ENCODE results near the gene RTF1. TPM values are rescaled to one million over a fixed set of nuclear protein-coding genes. Genes with fewer than 3 reads are reported as not detected.

RTF1 gene
- total and polyA plus RNA-seq, 2 donors (not counting 3 experiments of a cell fraction or from before 2014, with no cell fraction given) = 19.2 to 40.6 TPM

GRCh38 chr15:41499109-41499851 lies 82.4 kb downstream of the RTF1 start:
- POLR2A ChIA-PET = no interaction called here
- Histone ChIP-seq H3K4me1 (ENCODE audit: control insufficient read depth, extremely low read depth, insufficient read depth, low read length) (peaks cover 25% of the 10 kb centered on the region), H4K20me1 (replicated peaks; ENCODE audit: control insufficient read depth, extremely low read depth, insufficient read depth, low read length) (no peaks in the 10 kb centered on the region), H3K36me3 (ENCODE audit: control insufficient read depth in 2 of 2, extremely low read depth in 1 of 2, insufficient read depth in 2 of 2, low read length in 2 of 2) (no peaks in the 10 kb centered on the region), H3K27me3 (ENCODE audit: control insufficient read depth in 2 of 2, insufficient read depth in 2 of 2, low read length in 2 of 2) (peaks cover 38 to 57% of the 10 kb centered on the region in 2 experiments), H2AFZ (ENCODE audit: low read depth, low read length) (no peak overlapping the region), H3K9ac (replicated peaks; ENCODE audit: extremely low read depth, insufficient read depth, low read length) (no peak overlapping the region), H3K27ac (ENCODE audit: insufficient read depth, low read depth, low read length) (no peak overlapping the region), H3K9me3 (replicated peaks; ENCODE audit: control insufficient read depth, insufficient read depth, low read length) (no peaks in the 10 kb centered on the region), H3K4me3 (replicated peaks in 1 of 3; ENCODE audit: insufficient read depth in 1 of 3, low read depth in 1 of 3, low read length in 3 of 3) (no peak overlapping the region), H3K4me2 (ENCODE audit: insufficient read depth, low read length) (no peak overlapping the region), H3K79me2 (ENCODE audit: control insufficient read depth, insufficient read depth, low read length) (no peaks in the 10 kb centered on the region), H3K9me1 (replicated peaks; ENCODE audit: control insufficient read depth, extremely low read depth, insufficient read depth, low read length) (no peaks in the 10 kb centered on the region)
- TF ChIP-seq CTCF (IDR thresholded peaks at IDR 0.05; ENCODE audit: extremely low read depth in 1 of 2, insufficient read depth in 1 of 2, low read depth in 1 of 2, low read length in 2 of 2) (no peak), EZH2 (IDR thresholded peaks at IDR 0.05; ENCODE audit: borderline replicate concordance, low read depth, low read length, severe bottlenecking) (no peak), FOS (IDR thresholded peaks at IDR 0.05; ENCODE audit: borderline replicate concordance, insufficient read depth, low read length) (no peak), POLR2AphosphoS5 (IDR thresholded peaks at IDR 0.05; ENCODE audit: insufficient read depth, low read depth, low read length) (no peak), MYC (IDR thresholded peaks at IDR 0.05; ENCODE audit: low read depth, low read length) (no peak), MAX (IDR thresholded peaks at IDR 0.05; ENCODE audit: insufficient read depth, insufficient read length) (no peak), GATA2 (IDR thresholded peaks at IDR 0.05; ENCODE audit: insufficient read depth, insufficient read length, low read depth, low read length) (no peak), JUN (IDR thresholded peaks at IDR 0.05; ENCODE audit: borderline replicate concordance, insufficient read depth, insufficient read length, low read depth) (no peak), POLR2A (IDR thresholded peaks at IDR 0.05; ENCODE audit: low read depth, low read length) (no peak)
- FAIRE-seq = no peak
- DNase-seq (ENCODE audit: low read depth, low spot score) = no peak
- BruUV-seq (replicated peaks) = no TSS peak
- CTCF ChIA-PET = no interaction called here
- dilution Hi-C loops (cut with MboI; ENCODE audit: extremely low pct_ligation_motif_present, low sequenced_read_pairs) (no loop called here), intact Hi-C loops (cut with micrococcal nuclease) (no loop called here)

Data from endothelial cell of umbilical vein (primary cell).